NT2/D1 (cell line): ENCODE measurements around the gene HSD3B2.

Experiments used
- SUZ12 ChIP-seq: IDR thresholded peaks from 2 replicates; pipeline ENCODE4 v1.6.1; 2011; ENCODE audit not compliant: insufficient read length, insufficient read depth; ENCODE audit errors: extremely low read depth
- ZNF274 ChIP-seq: IDR thresholded peaks from 2 replicates; pipeline ENCODE4 v1.6.1; 2011; ENCODE audit warnings: mild to moderate bottlenecking, low read depth, low read length

DNA sequence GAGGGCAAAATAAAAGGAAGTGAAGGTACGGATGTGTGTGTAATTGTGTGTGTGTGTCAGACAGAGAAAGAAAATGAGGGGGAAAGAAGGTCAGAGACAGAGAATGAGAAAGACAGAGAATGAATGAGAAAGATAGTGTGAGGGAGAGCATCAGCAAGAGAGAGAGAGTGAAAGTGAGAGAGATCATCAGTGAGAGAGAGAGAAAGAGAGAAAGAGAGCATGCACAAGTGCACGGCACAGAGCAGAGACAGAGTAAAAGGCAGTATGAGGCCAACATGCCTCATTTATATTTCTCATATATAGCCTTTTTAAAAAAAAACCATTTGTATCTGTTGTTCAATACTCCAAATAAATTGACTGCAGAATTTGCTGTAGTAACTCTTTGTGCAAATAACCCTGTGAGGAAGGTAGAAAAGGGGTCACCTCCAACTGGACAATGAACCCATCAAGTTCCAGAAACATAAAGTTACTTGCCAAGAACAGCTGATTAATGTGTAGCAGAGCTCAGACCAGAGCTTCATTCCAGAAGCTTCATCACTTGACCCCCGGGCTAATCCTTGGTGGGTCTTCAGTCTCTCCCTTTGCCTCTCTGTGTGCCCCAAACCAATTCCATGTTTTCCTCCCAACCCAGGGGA, 1.2 kb downstream of the HSD3B2 start:
- TF ChIP-seq SUZ12, result no peak
- no peak for TF ChIP-seq ZNF274
